ENCODE results near the gene JUND. TPM values are rescaled to one million over a fixed set of nuclear protein-coding genes. Genes with fewer than 3 reads are reported as not detected.

JUND gene
- total RNA-seq, 2 donors from 2014 or later = 112 to 148 TPM

GRCh38 chr19:18299654-18300053 is 18.2 kb upstream of the JUND start:
- peaks cover 10% of the 10 kb centered on the region for H3K4me1 Mint-ChIP-seq
- H3K36me3 Mint-ChIP-seq (ENCODE audit: low read depth) = no peaks in the 10 kb centered on the region
- H3K4me3 ChIP-seq (ENCODE audit: low read length) = no peak overlapping the region
- no peak for TF ChIP-seq CTCF (conservative IDR thresholded peaks at IDR 0.05)
- H3K27me3 ChIP-seq (ENCODE audit: control insufficient read depth, insufficient read depth, low read length, poor library complexity, severe bottlenecking) = no peaks in the 10 kb centered on the region
- no peaks in the 10 kb centered on the region for H3K36me3 ChIP-seq (ENCODE audit: control insufficient read depth, insufficient read depth, low read length)
- H3K9me3 ChIP-seq (ENCODE audit: control insufficient read depth, low read length) = no peaks in the 10 kb centered on the region
- H3K4me3 Mint-ChIP-seq = no peak overlapping the region
- no peak overlapping the region for H3K27ac ChIP-seq (ENCODE audit: low read depth, low read length)
- H3K9ac ChIP-seq (ENCODE audit: extremely low read depth, low read length, poor library complexity, severe bottlenecking) = no peak overlapping the region
- no peak overlapping the region for H3K27ac Mint-ChIP-seq
- H3K4me1 ChIP-seq (ENCODE audit: control insufficient read depth, insufficient read depth, low read length) = peaks cover 3% of the 10 kb centered on the region
- no peaks in the 10 kb centered on the region for H3K9me3 Mint-ChIP-seq
- H3K27me3 Mint-ChIP-seq (ENCODE audit: insufficient read depth) = no peaks in the 10 kb centered on the region
- WGBS, 2 experiments (ENCODE audit: insufficient coverage in 1 of 2, insufficient read length in 1 of 2) = 93 to 96% methylated on average over 4 to 9 of the region's 9 CpGs
- DNase-seq = no peak

GRCh38 chr19:18298601-18299000 is 17.2 kb upstream of the JUND start:
- Histone ChIP-seq H3K27ac (ENCODE audit: low read depth, low read length) (no peak overlapping the region), H3K9me3 (ENCODE audit: control insufficient read depth, low read length) (no peaks in the 10 kb centered on the region), H3K4me3 (ENCODE audit: low read length) (no peak overlapping the region), H3K9ac (ENCODE audit: extremely low read depth, low read length, poor library complexity, severe bottlenecking) (no peak overlapping the region), H3K27me3 (ENCODE audit: control insufficient read depth, insufficient read depth, low read length, poor library complexity, severe bottlenecking) (no peaks in the 10 kb centered on the region), H3K36me3 (ENCODE audit: control insufficient read depth, insufficient read depth, low read length) (no peaks in the 10 kb centered on the region), H3K4me1 (ENCODE audit: control insufficient read depth, insufficient read depth, low read length) (no peaks in the 10 kb centered on the region)
- Mint-ChIP-seq H3K9me3 (no peaks in the 10 kb centered on the region), H3K27ac (no peak overlapping the region), H3K27me3 (ENCODE audit: insufficient read depth) (no peaks in the 10 kb centered on the region), H3K4me3 (no peak overlapping the region), H3K4me1 (peaks cover 7% of the 10 kb centered on the region), H3K36me3 (ENCODE audit: low read depth) (no peaks in the 10 kb centered on the region)
- no peak for TF ChIP-seq CTCF (conservative IDR thresholded peaks at IDR 0.05)
- DNase-seq = no peak
- 90 to 91% methylated on average over 2 to 3 of the region's 6 CpGs for WGBS, 2 experiments (ENCODE audit: insufficient coverage in 1 of 2, insufficient read length in 1 of 2)

GRCh38 chr19:18297308-18297707 is 15.9 kb upstream of the JUND start:
- Histone ChIP-seq H3K4me3 (ENCODE audit: low read length) (no peak overlapping the region), H3K9me3 (ENCODE audit: control insufficient read depth, low read length) (no peaks in the 10 kb centered on the region), H3K27ac (ENCODE audit: low read depth, low read length) (no peak overlapping the region), H3K4me1 (ENCODE audit: control insufficient read depth, insufficient read depth, low read length) (no peaks in the 10 kb centered on the region), H3K9ac (ENCODE audit: extremely low read depth, low read length, poor library complexity, severe bottlenecking) (no peak overlapping the region), H3K36me3 (ENCODE audit: control insufficient read depth, insufficient read depth, low read length) (no peaks in the 10 kb centered on the region), H3K27me3 (ENCODE audit: control insufficient read depth, insufficient read depth, low read length, poor library complexity, severe bottlenecking) (no peaks in the 10 kb centered on the region)
- H3K36me3 Mint-ChIP-seq (ENCODE audit: low read depth) = no peaks in the 10 kb centered on the region
- H3K27me3 Mint-ChIP-seq (ENCODE audit: insufficient read depth) = no peaks in the 10 kb centered on the region
- H3K27ac Mint-ChIP-seq = no peak overlapping the region
- H3K4me3 Mint-ChIP-seq = no peak overlapping the region
- WGBS, 2 experiments (ENCODE audit: insufficient coverage in 1 of 2, insufficient read length in 1 of 2) = 69 to 76% methylated on average over 4 of the region's 4 CpGs
- H3K9me3 Mint-ChIP-seq = no peaks in the 10 kb centered on the region
- peak; percentile 32 for DNase-seq
- H3K4me1 Mint-ChIP-seq = peaks cover 8% of the 10 kb centered on the region
- TF ChIP-seq CTCF (conservative IDR thresholded peaks at IDR 0.05) = no peak

Data from endodermal cell (in vitro differentiated cells).